Dendritic cell treated with granulocyte-macrophage colony-stimulating factor and Interleukin-4, amounts not matched to agents 40 ng/mL and 50 ng/mL, for 4 days (primary cell): ENCODE measurements around the gene TEX10.

Experiments used
- H3K27ac Mint-ChIP-seq: one replicate; pipeline ENCODE4 v1.8.0; 2022; ENCODE audit warnings: mild to moderate bottlenecking, mixed read lengths
- H3K27me3 Mint-ChIP-seq: one replicate; pipeline ENCODE4 v1.8.0; 2022; ENCODE audit warnings: mild to moderate bottlenecking, mixed read lengths
- H3K36me3 Mint-ChIP-seq: one replicate; pipeline ENCODE4 v1.8.0; 2022; ENCODE audit warnings: low read depth, mixed read lengths
- H3K4me1 Mint-ChIP-seq: one replicate; pipeline ENCODE4 v1.8.0; 2022; ENCODE audit warnings: low read depth, mixed read lengths
- H3K4me3 Mint-ChIP-seq: one replicate; pipeline ENCODE4 v1.8.0; 2022; ENCODE audit warnings: mild to moderate bottlenecking, moderate library complexity, mixed read lengths
- H3K9me3 Mint-ChIP-seq: one replicate; pipeline ENCODE4 v1.8.0; 2022; ENCODE audit warnings: mixed read lengths
- intact Hi-C: fragments of 100-400 bp; cut with micrococcal nuclease; formaldehyde crosslinking; loops from one replicate; pipeline ENCODE4 v1.15.0; 2022

TEX10 gene

GRCh38 chr9:100286257-100286656 is 66.5 kb downstream of the TEX10 start:
- intact Hi-C loops, result no loop called here
- H3K4me3 Mint-ChIP-seq, result no peak overlapping the region
- H3K27ac Mint-ChIP-seq, result no peak overlapping the region
- H3K36me3 Mint-ChIP-seq, result peaks cover 78% of the 10 kb centered on the region
- H3K27me3 Mint-ChIP-seq, result no peaks in the 10 kb centered on the region
- H3K9me3 Mint-ChIP-seq, result peaks cover 36% of the 10 kb centered on the region
- no peaks in the 10 kb centered on the region for H3K4me1 Mint-ChIP-seq

- Mint-ChIP-seq H3K36me3 (peaks cover 71% of the 10 kb centered on the region), H3K9me3 (peaks cover 36% of the 10 kb centered on the region), H3K4me1 (no peaks in the 10 kb centered on the region), H3K27me3 (no peaks in the 10 kb centered on the region), H3K4me3 (no peak overlapping the region), H3K27ac (no peak overlapping the region)
- intact Hi-C loops, result no loop called here
Measured at GRCh38 chr9:100285601-100286000, 67.1 kb downstream of the TEX10 start.

- Mint-ChIP-seq H3K27ac (no peak overlapping the region), H3K27me3 (no peaks in the 10 kb centered on the region), H3K4me3 (no peak overlapping the region), H3K4me1 (no peaks in the 10 kb centered on the region), H3K36me3 (peaks cover 66% of the 10 kb centered on the region), H3K9me3 (peaks cover 36% of the 10 kb centered on the region)
- intact Hi-C loops, result no loop called here
Measured at GRCh38 chr9:100285080-100285479, 67.7 kb downstream of the TEX10 start.

DNA sequence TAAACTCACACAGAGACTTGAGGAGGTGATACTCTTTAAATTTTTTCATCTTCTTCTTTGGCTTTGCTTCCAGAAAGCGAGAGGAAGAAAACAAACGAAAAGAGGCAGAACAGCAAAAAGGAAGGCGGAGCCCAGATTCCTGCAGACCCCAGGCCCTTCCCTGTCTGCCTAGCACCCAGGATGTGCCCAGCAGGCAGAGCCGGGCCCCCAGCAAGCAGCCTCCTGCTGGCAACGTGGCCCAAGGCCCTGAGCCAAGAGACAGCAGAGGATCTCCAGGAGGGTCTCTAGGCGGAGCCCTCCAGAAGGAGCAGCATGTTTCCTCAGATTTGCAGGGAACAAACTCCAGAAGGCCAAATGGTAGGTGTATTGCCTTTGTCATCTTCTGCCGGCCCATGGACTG is 68.5 kb downstream of the TEX10 start:
- no peaks in the 10 kb centered on the region for H3K4me1 Mint-ChIP-seq
- peaks cover 36% of the 10 kb centered on the region for H3K9me3 Mint-ChIP-seq
- intact Hi-C loops, result no loop called here
- H3K4me3 Mint-ChIP-seq, result no peak overlapping the region
- no peaks in the 10 kb centered on the region for H3K27me3 Mint-ChIP-seq
- H3K36me3 Mint-ChIP-seq, result peaks cover 58% of the 10 kb centered on the region
- H3K27ac Mint-ChIP-seq, result no peak overlapping the region

DNA sequence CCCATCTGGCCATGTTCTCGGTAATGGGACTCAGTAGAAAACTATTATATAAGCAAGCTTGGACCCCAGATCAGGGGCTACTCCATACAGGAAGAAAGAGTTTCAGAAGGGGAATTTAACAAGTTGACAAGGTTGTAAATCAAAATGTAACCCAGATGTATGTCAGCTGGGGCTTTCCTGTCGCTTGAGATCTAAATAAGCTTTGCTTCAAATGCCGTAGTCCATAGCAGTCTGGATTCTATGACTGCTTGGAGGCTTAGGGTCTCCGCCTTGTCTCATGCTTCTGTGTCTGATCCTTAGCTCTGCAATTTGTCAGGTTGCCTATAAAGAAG is 70.4 kb downstream of the TEX10 start:
- peaks cover 55% of the 10 kb centered on the region for H3K36me3 Mint-ChIP-seq
- H3K4me1 Mint-ChIP-seq, result no peaks in the 10 kb centered on the region
- intact Hi-C loops, result no loop called here
- no peaks in the 10 kb centered on the region for H3K27me3 Mint-ChIP-seq
- peaks cover 28% of the 10 kb centered on the region for H3K9me3 Mint-ChIP-seq
- no peak overlapping the region for H3K4me3 Mint-ChIP-seq
- no peak overlapping the region for H3K27ac Mint-ChIP-seq

DNA sequence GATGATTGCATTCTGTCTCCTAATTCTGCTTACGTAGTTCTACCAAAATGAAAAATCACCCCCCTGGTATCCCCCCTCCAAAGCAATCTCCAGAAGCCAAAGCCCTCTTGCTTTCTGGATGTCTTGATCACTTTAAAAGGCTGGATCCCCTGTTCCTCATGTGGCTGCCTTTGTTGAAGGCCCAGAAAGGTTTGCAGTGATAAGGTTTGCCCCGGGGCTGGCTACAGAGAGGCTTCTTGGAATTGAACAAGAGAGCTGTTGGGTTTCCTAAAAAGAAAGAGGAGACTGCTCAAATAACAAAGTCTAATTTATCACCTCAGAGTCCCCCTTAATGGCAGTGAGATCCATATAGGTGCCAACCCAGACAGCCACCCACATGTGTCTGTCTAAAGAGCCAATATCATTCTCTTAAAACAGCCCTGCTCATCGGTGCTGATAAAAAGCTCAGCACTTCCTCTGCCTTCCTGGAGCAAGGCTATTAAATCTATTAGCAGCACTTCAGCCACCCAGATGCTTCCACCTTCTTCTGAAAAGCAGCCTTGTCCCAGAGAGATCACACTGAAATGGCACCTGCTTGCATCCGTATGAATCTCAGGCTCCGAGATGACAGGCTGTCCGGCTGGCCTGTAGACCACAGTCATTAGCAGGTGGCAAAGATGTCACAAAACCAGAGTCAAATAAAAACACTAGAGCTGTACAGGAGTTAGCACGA is 70.9 kb downstream of the TEX10 start:
- no peak overlapping the region for H3K4me3 Mint-ChIP-seq
- H3K4me1 Mint-ChIP-seq, result peaks cover under 1% of the 10 kb centered on the region
- peaks cover 23% of the 10 kb centered on the region for H3K9me3 Mint-ChIP-seq
- H3K27ac Mint-ChIP-seq, result no peak overlapping the region
- intact Hi-C loops, result no loop called here
- no peaks in the 10 kb centered on the region for H3K27me3 Mint-ChIP-seq
- peaks cover 55% of the 10 kb centered on the region for H3K36me3 Mint-ChIP-seq

DNA sequence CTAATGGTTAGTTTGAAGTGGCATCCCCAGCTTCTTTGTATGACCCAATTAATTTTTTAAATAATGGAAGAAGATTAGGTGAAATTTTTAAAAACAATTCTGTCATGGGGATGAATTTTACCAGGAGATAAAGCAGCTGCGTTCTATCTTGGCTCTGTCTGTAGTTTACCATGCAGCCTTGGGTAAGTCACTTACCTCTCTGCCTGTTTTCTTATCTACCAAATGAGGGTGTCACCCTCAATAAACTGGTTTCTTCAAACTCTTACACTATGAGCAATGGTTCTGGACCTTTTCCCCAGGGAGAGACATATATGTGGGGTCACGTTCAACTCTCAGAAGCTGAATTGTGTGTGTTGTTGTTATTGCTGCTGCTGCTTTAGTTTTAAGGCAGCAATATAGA is 71.7 kb downstream of the TEX10 start:
- intact Hi-C loops, result no loop called here
- peaks cover 9% of the 10 kb centered on the region for H3K4me1 Mint-ChIP-seq
- no peaks in the 10 kb centered on the region for H3K27me3 Mint-ChIP-seq
- no peak overlapping the region for H3K27ac Mint-ChIP-seq
- peaks cover 18% of the 10 kb centered on the region for H3K9me3 Mint-ChIP-seq
- H3K4me3 Mint-ChIP-seq, result no peak overlapping the region
- H3K36me3 Mint-ChIP-seq, result peaks cover 58% of the 10 kb centered on the region

GRCh38 chr9:100277166-100277979 is 75.4 kb downstream of the TEX10 start:
- Mint-ChIP-seq H3K27me3 (no peaks in the 10 kb centered on the region), H3K27ac (no peak overlapping the region), H3K4me3 (no peak overlapping the region), H3K9me3 (no peaks in the 10 kb centered on the region), H3K4me1 (peaks cover 13% of the 10 kb centered on the region), H3K36me3 (peaks cover 51% of the 10 kb centered on the region)
- intact Hi-C loops, result no loop called here

GRCh38 chr9:100269656-100270055 is 83.1 kb downstream of the TEX10 start:
- Mint-ChIP-seq H3K27ac (no peak overlapping the region), H3K9me3 (no peaks in the 10 kb centered on the region), H3K36me3 (peaks cover 32% of the 10 kb centered on the region), H3K27me3 (no peaks in the 10 kb centered on the region), H3K4me3 (no peak overlapping the region), H3K4me1 (no peaks in the 10 kb centered on the region)
- intact Hi-C loops, result no loop called here

- no peak overlapping the region for H3K4me3 Mint-ChIP-seq
- intact Hi-C loops, result no loop called here
- H3K36me3 Mint-ChIP-seq, result peaks cover 28% of the 10 kb centered on the region
- H3K4me1 Mint-ChIP-seq, result no peaks in the 10 kb centered on the region
- no peaks in the 10 kb centered on the region for H3K9me3 Mint-ChIP-seq
- no peaks in the 10 kb centered on the region for H3K27me3 Mint-ChIP-seq
- no peak overlapping the region for H3K27ac Mint-ChIP-seq
Measured at GRCh38 chr9:100268271-100268670, 84.5 kb downstream of the TEX10 start.

GRCh38 chr9:100267211-100267610 is 85.5 kb downstream of the TEX10 start:
- intact Hi-C loops, result no loop called here
- Mint-ChIP-seq H3K36me3 (peaks cover 22% of the 10 kb centered on the region), H3K4me1 (no peaks in the 10 kb centered on the region), H3K4me3 (no peak overlapping the region), H3K9me3 (no peaks in the 10 kb centered on the region), H3K27ac (no peak overlapping the region), H3K27me3 (no peaks in the 10 kb centered on the region)
